WTC11 (cell line): ENCODE measurements around the gene LCN12.

Experiments used
- ESRRA ChIP-seq: sonication (generic); formaldehyde crosslinking; IDR thresholded peaks from 2 replicates; pipeline ENCODE4 v1.8.1; 2022; ENCODE audit warnings: mild to moderate bottlenecking, missing genetic modification reagents, borderline replicate concordance
- KAT7 ChIP-seq: sonication (generic); formaldehyde crosslinking; IDR thresholded peaks from 2 replicates; pipeline ENCODE4 v1.8.1; 2023; ENCODE audit warnings: missing genetic modification reagents, mild to moderate bottlenecking, borderline replicate concordance
- NR1H2 ChIP-seq: sonication (generic); formaldehyde crosslinking; IDR thresholded peaks from 2 replicates; pipeline ENCODE4 v1.9.0; 2021; ENCODE audit warnings: mild to moderate bottlenecking, moderate library complexity, missing genetic modification reagents
- TF ChIP-seq, protein P1 (sequence below): fragments of 200-600 bp; IDR thresholded peaks from 2 replicates; pipeline ENCODE4 v1.8.0; 2022; ENCODE audit warnings: antibody characterized with exemption

DNA sequence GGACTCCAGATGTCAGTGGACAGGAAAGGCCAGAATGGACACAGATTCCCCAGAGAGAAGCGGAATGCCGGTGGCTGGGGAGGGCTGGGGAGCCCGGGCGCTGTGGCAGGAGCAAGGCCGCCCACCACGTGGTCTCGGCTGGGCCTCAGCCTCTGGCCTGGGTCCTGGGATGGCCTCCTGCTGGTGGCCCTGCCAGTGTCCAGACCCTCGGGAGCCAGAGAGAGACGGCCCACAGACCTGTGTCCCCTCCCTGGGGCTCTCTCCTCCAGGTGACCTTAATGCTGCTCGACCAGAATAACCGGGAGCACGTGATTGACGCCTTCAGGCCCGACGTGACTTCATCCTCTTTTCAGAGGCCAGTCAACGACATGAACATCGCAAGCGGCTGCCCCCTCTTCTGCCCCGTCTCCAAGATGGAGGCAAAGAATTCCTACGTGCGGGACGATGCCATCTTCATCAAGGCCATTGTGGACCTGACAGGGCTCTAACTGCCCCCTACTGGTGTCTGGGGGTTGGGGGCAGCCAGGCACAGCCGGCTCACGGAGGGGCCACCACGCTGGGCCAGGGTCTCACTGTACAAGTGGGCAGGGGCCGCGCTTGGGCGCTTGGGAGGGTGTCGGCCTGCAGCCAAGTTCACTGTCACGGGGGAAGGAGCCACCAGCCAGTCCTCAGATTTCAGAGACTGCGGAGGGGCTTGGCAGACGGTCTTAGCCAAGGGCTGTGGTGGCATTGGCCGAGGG is 26.5 kb upstream of the LCN12 start:
- TF ChIP-seq KAT7 (no peak), ESRRA (no peak), NR1H2 (CRISPR knock-in tag) (no peak)
- TF ChIP-seq, protein P1, sequence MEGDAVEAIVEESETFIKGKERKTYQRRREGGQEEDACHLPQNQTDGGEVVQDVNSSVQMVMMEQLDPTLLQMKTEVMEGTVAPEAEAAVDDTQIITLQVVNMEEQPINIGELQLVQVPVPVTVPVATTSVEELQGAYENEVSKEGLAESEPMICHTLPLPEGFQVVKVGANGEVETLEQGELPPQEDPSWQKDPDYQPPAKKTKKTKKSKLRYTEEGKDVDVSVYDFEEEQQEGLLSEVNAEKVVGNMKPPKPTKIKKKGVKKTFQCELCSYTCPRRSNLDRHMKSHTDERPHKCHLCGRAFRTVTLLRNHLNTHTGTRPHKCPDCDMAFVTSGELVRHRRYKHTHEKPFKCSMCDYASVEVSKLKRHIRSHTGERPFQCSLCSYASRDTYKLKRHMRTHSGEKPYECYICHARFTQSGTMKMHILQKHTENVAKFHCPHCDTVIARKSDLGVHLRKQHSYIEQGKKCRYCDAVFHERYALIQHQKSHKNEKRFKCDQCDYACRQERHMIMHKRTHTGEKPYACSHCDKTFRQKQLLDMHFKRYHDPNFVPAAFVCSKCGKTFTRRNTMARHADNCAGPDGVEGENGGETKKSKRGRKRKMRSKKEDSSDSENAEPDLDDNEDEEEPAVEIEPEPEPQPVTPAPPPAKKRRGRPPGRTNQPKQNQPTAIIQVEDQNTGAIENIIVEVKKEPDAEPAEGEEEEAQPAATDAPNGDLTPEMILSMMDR: no peak
